Duodenal mucosa (tissue), 2 donors: ENCODE results near the gene SERAC1.
"Not testable (repeated sequence)": the region's sequence is repeated elsewhere in the genome, so short reads cannot be mapped to it uniquely, and the experiment has no call there.

Source experiments
- H3K27ac ChIP-seq: one replicate; pipeline ENCODE4 v1.7.0; 2013; ENCODE audit warnings: low read depth, low read length
- H3K27me3 ChIP-seq, 2 donors: one replicate each; pipeline ENCODE4 v1.7.0; 2013; ENCODE audit warnings: low read length in 2 of 2, control low read depth in 1 of 2; ENCODE audit not compliant: insufficient read depth in 2 of 2, control insufficient read depth in 1 of 2
- H3K36me3 ChIP-seq, 2 donors: one replicate each; pipeline ENCODE4 v1.7.0; 2013; ENCODE audit warnings: low read length in 2 of 2, control low read depth in 1 of 2; ENCODE audit not compliant: insufficient read depth in 2 of 2, control insufficient read depth in 1 of 2
- H3K4me1 ChIP-seq, 2 donors: one replicate each; pipeline ENCODE4 v1.7.0; 2013; ENCODE audit warnings: low read length in 2 of 2, control low read depth in 1 of 2; ENCODE audit not compliant: insufficient read depth in 2 of 2, control insufficient read depth in 1 of 2
- H3K4me3 ChIP-seq, 2 donors: one replicate each; pipeline ENCODE4 v1.7.0; 2013; ENCODE audit warnings: low read length in 2 of 2, low read depth in 1 of 2
- H3K9ac ChIP-seq, 2 donors: one replicate each; pipeline ENCODE4 v1.7.0; 2013; ENCODE audit warnings: low read length in 2 of 2, low read depth in 1 of 2
- H3K9me3 ChIP-seq, 2 donors: one replicate each; pipeline ENCODE4 v1.7.0; 2013; ENCODE audit warnings: low read length in 2 of 2, control low read depth in 1 of 2; ENCODE audit not compliant: control insufficient read depth in 1 of 2

SERAC1 gene

GRCh38 chr6:158157064-158157764, 10.8 kb downstream of the SERAC1 start:
- no peaks in the 10 kb centered on the region for H3K9me3 ChIP-seq
- no peak overlapping the region for H3K4me3 ChIP-seq
- H3K36me3 ChIP-seq, result peaks cover 0 to 7% of the 10 kb centered on the region in 2 donors
- no peaks in the 10 kb centered on the region for H3K27me3 ChIP-seq
- no peak overlapping the region for H3K9ac ChIP-seq
- H3K27ac ChIP-seq, result no peak overlapping the region
- peaks cover 0 to 6% of the 10 kb centered on the region in 2 donors for H3K4me1 ChIP-seq

DNA sequence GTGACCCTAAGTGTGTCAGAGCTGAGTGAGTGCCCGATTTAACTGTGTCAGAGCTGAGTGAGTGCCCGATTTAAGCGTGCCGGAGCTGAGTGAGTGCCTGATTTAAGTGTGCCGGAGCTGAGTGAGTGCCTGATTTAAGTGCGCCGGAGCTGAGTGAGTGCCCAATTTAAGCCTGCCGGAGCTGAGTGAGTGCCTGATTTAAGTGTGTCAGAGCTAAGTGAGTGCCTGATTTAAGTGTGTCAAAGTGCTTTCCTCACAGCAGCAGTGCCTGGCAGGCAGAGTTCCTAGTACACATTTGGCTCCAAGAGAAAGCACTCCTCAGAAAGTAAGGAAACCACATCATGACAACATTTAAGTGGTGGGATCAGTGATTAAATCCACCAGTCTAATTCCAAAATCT, 13.2 kb downstream of the SERAC1 start:
- Histone ChIP-seq H3K27me3 (no peaks in the 10 kb centered on the region), H3K9me3 (no peaks in the 10 kb centered on the region), H3K36me3 (peaks cover 0 to 7% of the 10 kb centered on the region in 2 donors), H3K4me1 (no peaks in the 10 kb centered on the region), H3K4me3 (no peak overlapping the region), H3K9ac (no peak overlapping the region), H3K27ac (no peak overlapping the region)

- no peak overlapping the region for H3K9ac ChIP-seq
- no peak overlapping the region for H3K4me3 ChIP-seq
- no peaks in the 10 kb centered on the region for H3K27me3 ChIP-seq
- H3K36me3 ChIP-seq, result peaks cover 0 to 10% of the 10 kb centered on the region in 2 donors
- H3K27ac ChIP-seq, result no peak overlapping the region
- H3K4me1 ChIP-seq, result no peaks in the 10 kb centered on the region
- H3K9me3 ChIP-seq, result no peaks in the 10 kb centered on the region
Observed at GRCh38 chr6:158153576-158153975, 14.5 kb downstream of the SERAC1 start.

DNA sequence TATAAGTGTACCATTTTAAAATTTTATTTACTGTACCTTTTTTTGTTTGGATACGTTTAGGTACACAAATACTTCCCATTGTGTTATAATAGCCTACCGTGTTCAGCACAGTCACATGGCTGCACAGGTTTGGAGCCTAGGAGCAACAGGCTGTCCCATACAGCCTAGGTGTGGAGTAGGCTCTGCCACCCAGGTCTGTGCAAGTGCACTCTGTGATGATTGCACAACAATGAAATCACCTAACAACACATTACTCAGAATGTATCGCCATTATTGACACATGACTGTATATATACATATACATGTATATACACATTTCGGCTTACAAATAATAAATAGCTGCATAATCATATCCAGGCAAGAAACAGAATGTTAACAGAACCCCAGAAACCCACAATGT, 15.4 kb downstream of the SERAC1 start:
- Histone ChIP-seq H3K27me3 (no peaks in the 10 kb centered on the region), H3K9me3 (no peaks in the 10 kb centered on the region), H3K36me3 (peaks cover 0 to 10% of the 10 kb centered on the region in 2 donors), H3K4me3 (no peak overlapping the region), H3K4me1 (no peaks in the 10 kb centered on the region), H3K27ac (no peak overlapping the region), H3K9ac (no peak overlapping the region)

- peaks cover 0 to 10% of the 10 kb centered on the region in 2 donors for H3K36me3 ChIP-seq
- H3K9ac ChIP-seq, H3K9me3 ChIP-seq: not testable (repeated sequence)
Observed at GRCh38 chr6:158152025-158152424, 16.0 kb downstream of the SERAC1 start.

DNA sequence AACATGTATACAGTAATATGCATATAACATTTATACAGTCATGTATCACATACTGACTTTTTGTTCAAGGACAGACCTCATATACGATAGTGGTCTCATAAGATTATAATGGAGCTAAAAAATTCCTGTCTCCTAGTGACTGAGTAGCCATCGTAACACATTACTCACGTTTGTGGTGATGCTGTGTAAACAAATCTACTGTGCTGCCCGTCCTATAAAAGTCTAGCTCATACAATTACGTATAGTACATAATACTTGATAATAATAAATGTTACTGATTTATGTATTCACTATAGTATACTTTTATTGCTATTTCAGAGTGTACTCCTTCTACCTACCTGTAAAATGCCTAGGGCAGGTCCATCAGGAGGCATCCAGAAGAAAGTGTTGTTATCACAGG, 17.4 kb downstream of the SERAC1 start:
- Histone ChIP-seq H3K36me3 (peaks cover 3 to 11% of the 10 kb centered on the region in 2 donors), H3K27ac (no peak overlapping the region)

More at GRCh38 chr6:158152025-158152424, 16.0 kb downstream of the SERAC1 start:
- not testable (repeated sequence) for H3K4me3 ChIP-seq, H3K27ac ChIP-seq, H3K27me3 ChIP-seq, H3K4me1 ChIP-seq

DNA sequence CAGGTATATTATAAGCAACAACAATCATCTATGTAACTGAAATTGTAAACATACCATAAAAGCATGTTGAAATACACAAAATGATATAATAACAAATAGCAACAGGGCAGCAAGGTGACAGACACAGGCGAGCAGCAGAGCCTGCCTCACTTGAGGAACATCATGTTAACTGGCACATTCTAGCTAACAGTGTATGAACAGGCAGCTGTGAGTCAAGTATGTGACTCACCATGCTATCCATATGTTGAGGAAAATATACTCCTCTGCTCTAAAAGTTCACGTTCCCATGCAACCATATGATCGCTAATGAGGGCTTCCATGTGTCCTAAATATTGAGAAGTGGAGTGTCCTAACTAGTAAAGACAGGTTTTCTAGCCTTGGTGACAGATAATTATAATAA, 18.4 kb downstream of the SERAC1 start:
- Histone ChIP-seq H3K9me3 (no peaks in the 10 kb centered on the region), H3K27me3 (no peaks in the 10 kb centered on the region), H3K27ac (no peak overlapping the region), H3K4me3 (no peak overlapping the region), H3K4me1 (no peaks in the 10 kb centered on the region), H3K36me3 (peaks cover 3 to 7% of the 10 kb centered on the region in 2 donors), H3K9ac (no peak overlapping the region)

More for the DNA sequence above, 17.4 kb downstream of the SERAC1 start:
- Histone ChIP-seq H3K4me1 (no peaks in the 10 kb centered on the region), H3K9ac (no peak overlapping the region), H3K9me3 (no peaks in the 10 kb centered on the region), H3K27me3 (no peaks in the 10 kb centered on the region), H3K4me3 (no peak overlapping the region)

- Histone ChIP-seq H3K27me3 (no peaks in the 10 kb centered on the region), H3K4me1 (no peaks in the 10 kb centered on the region), H3K4me3 (no peak overlapping the region), H3K27ac (no peak overlapping the region), H3K36me3 (peaks cover 8 to 13% of the 10 kb centered on the region in 2 donors), H3K9ac (no peak overlapping the region), H3K9me3 (no peaks in the 10 kb centered on the region)
Observed at GRCh38 chr6:158143700-158144099, 24.4 kb downstream of the SERAC1 start.

GRCh38 chr6:158142789-158143188, 25.3 kb downstream of the SERAC1 start:
- peaks cover 8 to 13% of the 10 kb centered on the region in 2 donors for H3K36me3 ChIP-seq

GRCh38 chr6:158131926-158132325, 36.1 kb downstream of the SERAC1 start:
- Histone ChIP-seq H3K9ac (no peak overlapping the region), H3K36me3 (no peaks in the 10 kb centered on the region)

More at GRCh38 chr6:158142789-158143188, 25.3 kb downstream of the SERAC1 start:
- no peak overlapping the region for H3K27ac ChIP-seq
- H3K9ac ChIP-seq, result no peak overlapping the region
- no peaks in the 10 kb centered on the region for H3K27me3 ChIP-seq
- no peaks in the 10 kb centered on the region for H3K9me3 ChIP-seq
- no peaks in the 10 kb centered on the region for H3K4me1 ChIP-seq
- no peak overlapping the region for H3K4me3 ChIP-seq

More at GRCh38 chr6:158131926-158132325, 36.1 kb downstream of the SERAC1 start:
- Histone ChIP-seq H3K9me3 (no peaks in the 10 kb centered on the region), H3K4me3 (no peak overlapping the region), H3K27me3 (no peaks in the 10 kb centered on the region), H3K27ac (no peak overlapping the region), H3K4me1 (no peaks in the 10 kb centered on the region)
